NOMO-1 treated with DMSO at 0.1 percent for 48 hours (cell line): ENCODE data around the gene CAMKK1.

ENCODE experiments used
- DNase-seq: peaks from one replicate; lab custom pipeline; 2025; ENCODE audit not compliant: unreplicated experiment; lab: John Stamatoyannopoulos, UW

Gene CAMKK1

GRCh38 chr17:3918372-3919122, 25.7 kb upstream of the CAMKK1 start:
- no peak for DNase-seq

GRCh38 chr17:3917391-3917931, 24.6 kb upstream of the CAMKK1 start:
- DNase-seq: peak; percentile 51

- peak; percentile 66 for DNase-seq
Observed at GRCh38 chr17:3916825-3917224, 24.0 kb upstream of the CAMKK1 start.

GRCh38 chr17:3915995-3916696, 23.3 kb upstream of the CAMKK1 start, which contains the start of gene P2RX1:
Gene P2RX1, minus strand, starts transcription at chr17:3916465. Its CDS starts 240 bp downstream, at chr17:3916225.
- DNase-seq: peak; percentile 94

GRCh38 chr17:3915581-3915994, 22.7 kb upstream of the CAMKK1 start:
- no peak for DNase-seq

GRCh38 chr17:3914312-3914670, 21.4 kb upstream of the CAMKK1 start:
- DNase-seq: peak; percentile 71

- DNase-seq: peak; percentile 82
Observed at GRCh38 chr17:3913531-3914311, 20.9 kb upstream of the CAMKK1 start.

- DNase-seq: no peak
Observed at GRCh38 chr17:3912827-3913226, 20.0 kb upstream of the CAMKK1 start.

- DNase-seq: peak; percentile 88
Observed at GRCh38 chr17:3911271-3912053, 18.6 kb upstream of the CAMKK1 start.

- no peak for DNase-seq
Observed at GRCh38 chr17:3910420-3911270, 17.8 kb upstream of the CAMKK1 start.

GRCh38 chr17:3909257-3909656, 16.4 kb upstream of the CAMKK1 start:
- no peak for DNase-seq

GRCh38 chr17:3907483-3908216, 14.8 kb upstream of the CAMKK1 start:
- no peak for DNase-seq

- no peak for DNase-seq
Observed at GRCh38 chr17:3906881-3907280, 14.0 kb upstream of the CAMKK1 start.

GRCh38 chr17:3905017-3905520, 12.2 kb upstream of the CAMKK1 start:
- DNase-seq: no peak

GRCh38 chr17:3904501-3904900, 11.6 kb upstream of the CAMKK1 start:
- DNase-seq: no peak

GRCh38 chr17:3903881-3904290, 11.0 kb upstream of the CAMKK1 start:
- DNase-seq: no peak

- DNase-seq: no peak
Observed at GRCh38 chr17:3903051-3903825, 10.4 kb upstream of the CAMKK1 start.

- no peak for DNase-seq
Observed at GRCh38 chr17:3900646-3901045, 7.8 kb upstream of the CAMKK1 start.
